H1 (cell line): ENCODE data around the gene PI4KB. TPM values are rescaled to one million over a fixed set of nuclear protein-coding genes. Genes with fewer than 3 reads are reported as not detected.

ENCODE experiments used
- CTCF ChIA-PET: fragments of 300-600 bp; sonication (Branson Sonifier 250); formaldehyde crosslinking; loops from one replicate; lab custom pipeline; 2021; ENCODE audit not compliant: partially characterized antibody; lab: Charles Lee
- POLR2A ChIA-PET: fragments of 300-600 bp; sonication (Branson Sonifier 250); formaldehyde crosslinking; loops from one replicate; lab custom pipeline; 2021; ENCODE audit warnings: inconsistent platforms; ENCODE audit not compliant: partially characterized antibody; lab: Charles Lee
- DNase-seq, 2 experiments: peaks; one replicate each; pipeline versions ENCODE4 v3.0.0 to v3.0.0-alpha.2; 2010 to 2022; ENCODE audit warnings: low spot score in 2 of 2, low read depth in 1 of 2, mixed read lengths in 1 of 2
- FAIRE-seq: peaks from 2 replicates; lab custom pipeline; 2011; peaks lifted over from hg19 to GRCh38; lab: Jason Lieb, UNC
- H2AFZ ChIP-seq: 2 replicates; pipeline ENCODE4 v1.8.1; 2012; ENCODE audit warnings: low read length, inconsistent platforms
- H2AK5ac ChIP-seq: 2 replicates; pipeline ENCODE4 v1.6.1; 2013; ENCODE audit warnings: low read depth, low read length
- H2BK120ac ChIP-seq: replicated peaks from 2 replicates; pipeline ENCODE3; 2013; ENCODE audit warnings: low read depth, low read length, inconsistent platforms
- H2BK12ac ChIP-seq: 2 replicates; pipeline ENCODE4 v1.6.1; 2013; ENCODE audit warnings: low read depth, low read length
- H2BK15ac ChIP-seq: 2 replicates; pipeline ENCODE4 v1.6.1; 2013; ENCODE audit warnings: low read length
- H2BK20ac ChIP-seq: 2 replicates; pipeline ENCODE4 v1.6.1; 2013; ENCODE audit warnings: low read length
- H2BK5ac ChIP-seq: 2 replicates; pipeline ENCODE4 v1.6.1; 2013; ENCODE audit warnings: low read depth, low read length
- H3K14ac ChIP-seq: 2 replicates; pipeline ENCODE4 v1.6.1; 2013; ENCODE audit warnings: inconsistent platforms; ENCODE audit not compliant: insufficient read length
- H3K18ac ChIP-seq: 2 replicates; pipeline ENCODE4 v1.6.1; 2013; ENCODE audit warnings: low read length; ENCODE audit errors: extremely low read depth
- H3K23ac ChIP-seq: 2 replicates; pipeline ENCODE4 v1.6.1; 2013; ENCODE audit warnings: inconsistent platforms; ENCODE audit not compliant: insufficient read length
- H3K23me2 ChIP-seq: 2 replicates; pipeline ENCODE4 v1.6.1; 2013; ENCODE audit warnings: low read depth, low read length
- H3K27ac ChIP-seq: 2 replicates; pipeline ENCODE4 v1.6.1; 2011; ENCODE audit warnings: low read depth, low read length, inconsistent platforms
- H3K27me3 ChIP-seq, 4 experiments: replicated peaks in 1 of 4; 1 replicate in 1 of 4; 2 replicates in 3 of 4; pipeline versions ENCODE4 v1.6.1 to v1.8.1; 2011 to 2013; ENCODE audit warnings: low read length in 3 of 4, mild to moderate bottlenecking in 3 of 4, inconsistent platforms in 2 of 4, mixed read lengths in 2 of 4, moderate library complexity in 1 of 4; ENCODE audit not compliant: control insufficient read depth in 3 of 4, insufficient read depth in 3 of 4; ENCODE audit errors: extremely low read depth in 1 of 4
- H3K36me3 ChIP-seq, 4 experiments: 2 replicates each; pipeline versions ENCODE4 v1.6.1 to v1.8.1; 2011 to 2013; ENCODE audit warnings: mild to moderate bottlenecking in 4 of 4, low read length in 3 of 4, moderate library complexity in 2 of 4, control low read depth in 1 of 4, inconsistent platforms in 1 of 4; ENCODE audit not compliant: insufficient read depth in 4 of 4, control insufficient read depth in 2 of 4
- H3K4ac ChIP-seq: replicated peaks from 2 replicates; pipeline ENCODE3; 2013; ENCODE audit warnings: low read length, low read depth, mixed read lengths, inconsistent platforms; ENCODE audit not compliant: insufficient read length
- H3K4me1 ChIP-seq, 4 experiments: replicated peaks in 1 of 4; 1 replicate in 1 of 4; 2 replicates in 3 of 4; pipeline versions ENCODE4 v1.6.1 to v1.8.1; 2011 to 2013; ENCODE audit warnings: low read length in 3 of 4, inconsistent platforms in 2 of 4, mixed read lengths in 1 of 4; ENCODE audit not compliant: insufficient read depth in 4 of 4, control insufficient read depth in 3 of 4
- H3K4me2 ChIP-seq, 2 experiments: 2 replicates each; pipeline versions ENCODE4 v1.6.1 to v1.8.1; 2011 to 2013; ENCODE audit warnings: low read depth in 2 of 2, low read length in 2 of 2, control low read depth in 1 of 2, inconsistent platforms in 1 of 2, mild to moderate bottlenecking in 1 of 2; ENCODE audit not compliant: insufficient read depth in 1 of 2
- H3K4me3 ChIP-seq, 4 experiments: fragments of 200-600, 300-600 bp in 1 of 4; sonication (generic), shearing (Covaris generic), sonication (Bioruptor Twin) in 1 of 4; 2 replicates each; pipeline versions ENCODE4 v1.5.1 to v1.8.1; 2011 to 2016; ENCODE audit warnings: low read length in 4 of 4, low read depth in 3 of 4, control low read depth in 2 of 4, inconsistent platforms in 2 of 4, mild to moderate bottlenecking in 2 of 4, mixed read lengths in 1 of 4, moderate library complexity in 1 of 4; ENCODE audit not compliant: insufficient read depth in 2 of 4; ENCODE audit errors: extremely low read depth in 1 of 4
- H3K56ac ChIP-seq: replicated peaks from 2 replicates; pipeline ENCODE3; 2013; ENCODE audit warnings: low read depth, mild to moderate bottlenecking, mixed read lengths, low read length, inconsistent platforms; ENCODE audit not compliant: insufficient read length
- H3K79me1 ChIP-seq: 2 replicates; pipeline ENCODE4 v1.6.1; 2013; ENCODE audit warnings: low read depth, low read length, control low read depth
- H3K79me2 ChIP-seq, 2 experiments: 2 replicates each; pipeline versions ENCODE4 v1.6.1 to v1.8.1; 2012 to 2013; ENCODE audit warnings: low read length in 2 of 2, mild to moderate bottlenecking in 2 of 2, inconsistent platforms in 1 of 2; ENCODE audit not compliant: insufficient read depth in 2 of 2, control insufficient read depth in 1 of 2
- H3K9ac ChIP-seq, 4 experiments: replicated peaks in 1 of 4; 1 replicate in 1 of 4; 2 replicates in 3 of 4; pipeline versions ENCODE4 v1.6.1 to v1.8.1; 2011 to 2013; ENCODE audit warnings: low read depth in 3 of 4, low read length in 3 of 4, control low read depth in 2 of 4, mild to moderate bottlenecking in 2 of 4, moderate library complexity in 2 of 4, inconsistent platforms in 1 of 4; ENCODE audit errors: extremely low read depth in 1 of 4
- H3K9me3 ChIP-seq, 2 experiments: 2 replicates each; pipeline versions ENCODE4 v1.6.1 to v1.8.1; 2012 to 2013; ENCODE audit warnings: mild to moderate bottlenecking in 2 of 2, moderate library complexity in 2 of 2, control low read depth in 1 of 2, inconsistent platforms in 1 of 2, low read depth in 1 of 2, low read length in 1 of 2, mixed read lengths in 1 of 2; ENCODE audit not compliant: insufficient read depth in 2 of 2
- H4K20me1 ChIP-seq, 2 experiments: replicated peaks in 1 of 2; 2 replicates each; pipeline versions ENCODE3 to v1.8.1; 2011 to 2013; ENCODE audit warnings: inconsistent platforms in 2 of 2, low read length in 2 of 2, mild to moderate bottlenecking in 1 of 2; ENCODE audit not compliant: insufficient read depth in 2 of 2, control insufficient read depth in 1 of 2
- H4K5ac ChIP-seq: 2 replicates; pipeline ENCODE4 v1.6.1; 2013; ENCODE audit warnings: low read length, low read depth, mixed read lengths, inconsistent platforms; ENCODE audit not compliant: insufficient read length
- H4K8ac ChIP-seq: 2 replicates; pipeline ENCODE4 v1.8.0; 2013; ENCODE audit warnings: mild to moderate bottlenecking, moderate library complexity, low read length, inconsistent platforms; ENCODE audit not compliant: insufficient read depth; ENCODE audit errors: extremely low read depth
- H4K91ac ChIP-seq: replicated peaks from 2 replicates; pipeline ENCODE3; 2013; ENCODE audit warnings: low read length, mixed read lengths, inconsistent platforms; ENCODE audit not compliant: insufficient read length
- ATF2 ChIP-seq: IDR thresholded peaks from 2 replicates; pipeline ENCODE4 v1.6.1; 2012; ENCODE audit warnings: low read length, inconsistent platforms
- CBX8 ChIP-seq: fragments of 300-800, 300-1000 bp; sonication (generic); IDR thresholded peaks from 2 replicates; pipeline ENCODE4 v1.7.1; 2016; ENCODE audit warnings: low read depth, low read length, borderline replicate concordance
- CREB1 ChIP-seq: IDR thresholded peaks from 2 replicates; pipeline ENCODE4 v1.6.1; 2012; ENCODE audit warnings: inconsistent platforms
- HDAC2 ChIP-seq, 2 experiments: fragments of 300-600 bp in 1 of 2; sonication (generic) in 1 of 2; IDR thresholded peaks; 2 replicates each; pipeline ENCODE4 v1.6.1; 2011 to 2012; ENCODE audit warnings: low read depth in 2 of 2, low read length in 2 of 2, mild to moderate bottlenecking in 2 of 2, moderate library complexity in 2 of 2, borderline replicate concordance in 1 of 2, inconsistent platforms in 1 of 2
- PHF8 ChIP-seq: fragments of 200-600 bp; sonication (generic); conservative IDR thresholded peaks from 2 replicates; pipeline ENCODE4 v1.7.1; 2012; ENCODE audit warnings: low read depth, mild to moderate bottlenecking, inconsistent platforms, low read length, moderate library complexity
- RFX5 ChIP-seq: IDR thresholded peaks from 2 replicates; pipeline ENCODE4 v1.6.1; 2011; ENCODE audit warnings: low read depth, low read length, improper control_type of control experiment, borderline replicate concordance
- RXRA ChIP-seq: IDR thresholded peaks from 2 replicates; pipeline ENCODE4 v1.6.1; 2011; ENCODE audit warnings: low read depth, mild to moderate bottlenecking, low read length, moderate library complexity; ENCODE audit not compliant: insufficient read depth
- WGBS, 2 experiments: shearing (Covaris generic) in 1 of 2; methylation state at CpG; one replicate each; pipeline versions ENCODE4 v1.1.6 to v1.1.7; 2013 to 2015; ENCODE audit warnings: low lambda C conversion rate in 2 of 2, mixed read lengths in 2 of 2, inconsistent platforms in 1 of 2, low coverage in 1 of 2, missing lambda C conversion rate in 1 of 2; ENCODE audit not compliant: insufficient replicate concordance in 2 of 2, insufficient coverage in 1 of 2, insufficient read length in 1 of 2; ENCODE audit errors: extremely low coverage in 1 of 2, missing lambda C conversion rate in 1 of 2; 5-methylcytosine and 5-hydroxymethylcytosine counted together
- polyA plus RNA-seq, 7 experiments: library from polyadenylated mRNA; depleted of rRNA in 3 of 7; stranded (reverse) in 5 of 7; unstranded in 2 of 7; fragments of >200 nt in 5 of 7; fragments of 200-250 nt in 2 of 7; gene quantifications; 1 replicate in 5 of 7; 2 replicates in 1 of 7; 4 replicates in 1 of 7; pipeline versions ENCODE4 v1.2.1 to v1.2.3, GENCODE V29; 2011 to 2013; ENCODE audit warnings: missing spikeins in 2 of 7, mixed read lengths in 2 of 7
- total RNA-seq: library from RNA; stranded (reverse); fragmentation: NEBNext Ultra II Directional; extraction: Animal tissue kit (Norgen Biotek cat#: 25700); gene quantifications from 2 replicates; pipeline ENCODE4 v1.2.1, GENCODE V29; 2021

Gene PI4KB
- total and polyA plus RNA-seq, 2 of the 8 experiments (the other 6 are each of a cell fraction or from before 2014, with no cell fraction given) = 30.1 to 37.1 TPM

DNA sequence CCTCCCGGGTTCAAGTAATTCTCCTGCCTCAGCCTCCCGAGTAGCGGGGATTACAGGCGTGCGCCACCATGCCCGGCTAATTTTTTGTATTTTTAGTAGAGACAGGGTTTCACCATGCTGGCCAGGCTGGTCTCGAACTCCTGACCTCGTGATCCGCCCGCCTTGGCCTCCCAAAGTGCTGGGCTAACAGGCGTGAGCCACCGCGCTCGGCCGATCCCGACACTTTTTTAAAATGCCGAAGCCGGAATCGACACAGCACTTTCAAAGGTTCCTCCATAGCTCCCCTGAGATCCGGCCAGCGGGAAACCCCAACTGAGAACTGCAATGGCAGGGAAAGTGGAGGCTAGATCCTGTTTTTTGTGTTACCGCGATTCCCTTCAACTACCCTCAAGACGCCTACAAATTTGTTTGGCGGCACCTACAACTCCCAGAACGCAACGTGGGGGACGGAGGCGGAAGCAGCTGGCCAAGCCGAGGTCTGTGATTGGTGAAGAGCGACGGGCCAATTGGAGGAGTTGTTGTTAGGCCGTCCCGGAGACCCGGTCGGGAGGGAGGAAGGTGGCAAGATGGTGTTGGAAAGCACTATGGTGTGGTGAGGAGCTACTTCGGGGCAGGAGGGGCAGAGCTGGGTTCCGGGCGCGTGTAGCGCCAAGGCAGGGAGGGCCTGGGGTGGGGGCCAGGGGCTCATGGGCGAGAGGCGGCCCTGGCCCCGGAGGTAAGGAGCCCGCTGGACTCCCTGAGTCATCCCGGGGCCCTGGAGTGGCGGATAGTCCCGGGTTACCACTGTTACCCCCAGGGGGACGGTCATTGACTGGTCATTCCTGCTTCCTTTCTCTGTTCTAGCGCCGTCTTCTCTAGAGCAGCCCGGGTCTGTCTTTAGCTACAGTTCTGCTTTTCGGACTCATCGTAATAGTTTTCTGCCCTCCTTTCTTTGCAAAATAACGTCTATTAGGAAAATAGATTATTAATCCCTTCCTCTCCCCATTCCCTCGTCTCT lies 72.7 kb downstream of the PI4KB start, which contains the start of gene PSMD4:
Gene PSMD4 (plus strand): TSS at position 518 of the 997 bp plus-strand sequence. CDS start 49 bp downstream, at position 567.
- Histone ChIP-seq H3K18ac (no peak within 1 kb of the TSS), H3K23me2 (peaks cover 6% of the 10 kb centered on the region)
- peak; percentile 77 for FAIRE-seq
- peak; percentile 93 for TF ChIP-seq PHF8
- no peak for TF ChIP-seq ATF2
- TF ChIP-seq RXRA = no peak
- TF ChIP-seq RFX5 = 0 out of 2 replicates have a peak, but pooled peaks have one; percentile 11
- 0 out of 4 replicates have a peak, but pooled peaks of 1 of the 2 experiments have one; percentile 45 for TF ChIP-seq HDAC2 (IDR thresholded peaks at IDR 0.05; ENCODE audit: borderline replicate concordance in 1 of 2, low read depth in 2 of 2, low read length in 2 of 2)
- peak; percentile 56 for TF ChIP-seq CREB1
- no peak for TF ChIP-seq CBX8

More for the DNA sequence above, 72.7 kb downstream of the PI4KB start, which contains the start of gene PSMD4:
- Histone ChIP-seq H3K27ac (peak within 1 kb of the TSS; percentile 80), H3K4me2 (peak within 1 kb of the TSS; percentile 72 to 75), H2BK12ac (no peak within 1 kb of the TSS), H3K56ac (peak within 1 kb of the TSS; percentile 72), H4K5ac (no peak within 1 kb of the TSS), H3K4me3 (peak within 1 kb of the TSS; percentile 67 to 92 (median 82)), H2BK15ac (no peak within 1 kb of the TSS), H2AK5ac (peak within 1 kb of the TSS; percentile 65; the same call in 1 of the 2 replicates), H2BK120ac (no peak within 1 kb of the TSS), H2AFZ (peak within 1 kb of the TSS; percentile 3; the same call in 1 of the 2 replicates), H3K4me1 (peaks cover 0 to 1% (median 0%) of the 10 kb centered on the region in 4 experiments; a peak in 1 of 7 replicates), H3K23ac (no peak within 1 kb of the TSS), H3K27me3 (no peaks in the 10 kb centered on the region), H2BK5ac (peak within 1 kb of the TSS; percentile 67), H3K9me3 (no peaks in the 10 kb centered on the region), H3K9ac (peak within 1 kb of the TSS; percentile 82 to 92 (median 84)), H3K36me3 (peaks cover 0 to 7% (median 5%) of the 10 kb centered on the region in 4 experiments; a peak in 5 of 8 replicates), H3K4ac (no peak within 1 kb of the TSS), H3K79me2 (peaks cover 12 to 46% of the 10 kb centered on the region in 2 experiments; a peak in 3 of 4 replicates), H4K8ac (peak within 1 kb of the TSS; percentile 96), H4K20me1 (no peaks in the 10 kb centered on the region), H2BK20ac (no peak within 1 kb of the TSS), H4K91ac (no peak within 1 kb of the TSS), H3K79me1 (no peaks in the 10 kb centered on the region; the same call in 1 of the 2 replicates), H3K14ac (no peak within 1 kb of the TSS)
- CTCF ChIA-PET = interaction anchor here (0.8 to 1.3 kb wide), 3 partner anchors 27 to 248 kb away, joined by 3 read pairs; partner anchors contain the start of genes MINDY1 and ZNF687
- DNase-seq = peak; percentile 94 to 95
- POLR2A ChIA-PET = interaction anchor here (0.6 to 2.9 kb wide), 20 partner anchors 9 to 706 kb away, joined by 3 to 12 read pairs (median 5); partner anchors contain the start of genes C1orf56, LYSMD1, RFX5 and TUFT1
- WGBS, 2 experiments = 41% methylated on average over 45 of the region's 56 CpGs; no CpG with 5 or more reads in 1 of the 2 experiments
